Measurements from ENCODE around the gene BCAR3. TPM values are rescaled to one million over a fixed set of nuclear protein-coding genes. Genes with fewer than 3 reads are reported as not detected.
"Not testable (repeated sequence)": the region's sequence is repeated elsewhere in the genome, so short reads cannot be mapped to it uniquely, and the experiment has no call there.

Gene BCAR3
- total RNA-seq, 2 experiments from 2014 or later: 0.71 to 0.91 TPM

GRCh38 chr1:93700532-93701469 is 19.2 kb upstream of the BCAR3 start:
- peaks cover 2% of the 10 kb centered on the region for H3K4me1 Mint-ChIP-seq
- no peaks in the 10 kb centered on the region for H3K9me3 Mint-ChIP-seq
- no peak overlapping the region for H3K27ac Mint-ChIP-seq
- DNase-seq (no peak), ATAC-seq (ENCODE audit: low read depth) (no peak)
- H3K4me3 Mint-ChIP-seq: no peak overlapping the region
- POLR2A ChIA-PET: no interaction called here
- peaks cover 5% of the 10 kb centered on the region for H3K27me3 Mint-ChIP-seq
- H3K36me3 Mint-ChIP-seq: no peaks in the 10 kb centered on the region

DNA sequence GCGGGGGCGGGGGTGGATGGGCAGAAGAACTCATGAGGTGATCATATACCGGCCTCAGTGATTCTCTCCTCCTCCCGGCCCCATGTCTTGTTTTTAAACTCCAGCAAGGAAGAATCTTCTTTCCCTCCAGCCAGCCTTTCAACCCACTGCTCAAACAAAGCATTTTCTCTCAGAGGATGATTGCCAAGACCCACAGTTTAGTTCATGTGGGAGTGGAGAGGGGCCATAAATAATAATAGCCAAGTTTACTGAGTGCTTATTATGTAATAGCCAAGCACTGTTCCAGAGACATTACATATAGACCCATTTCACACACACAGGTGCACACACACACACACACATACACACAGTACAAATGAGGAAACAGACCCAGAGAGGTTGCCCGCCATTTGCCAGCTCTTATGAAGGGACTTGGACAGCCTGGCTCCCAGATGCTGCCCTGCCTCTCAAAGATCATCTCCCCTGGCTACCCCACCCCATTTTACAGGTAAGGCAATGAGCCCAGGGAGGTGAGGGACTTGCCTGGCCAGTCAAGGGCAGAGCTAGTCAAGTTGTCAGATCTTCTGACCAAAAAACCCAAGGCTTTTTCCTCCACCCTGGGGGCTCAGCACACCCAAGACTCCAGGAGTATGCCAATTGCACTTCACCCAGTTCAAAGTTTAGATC is 18.0 kb upstream of the BCAR3 start:
- H3K36me3 Mint-ChIP-seq: no peaks in the 10 kb centered on the region
- POLR2A ChIA-PET: no interaction called here

GRCh38 chr1:93699049-93699384 is 17.4 kb upstream of the BCAR3 start:
- POLR2A ChIA-PET: no interaction called here
- H3K9me3 Mint-ChIP-seq: no peaks in the 10 kb centered on the region
- DNase-seq: no peak
- no peak overlapping the region for H3K4me3 Mint-ChIP-seq
- peaks cover 2% of the 10 kb centered on the region for H3K4me1 Mint-ChIP-seq
- H3K27ac Mint-ChIP-seq: no peak overlapping the region
- peaks cover 5% of the 10 kb centered on the region for H3K27me3 Mint-ChIP-seq
- no peaks in the 10 kb centered on the region for H3K36me3 Mint-ChIP-seq
- no peak for ATAC-seq (ENCODE audit: low read depth)

More for the DNA sequence above, 18.0 kb upstream of the BCAR3 start:
- no peak for ATAC-seq (ENCODE audit: low read depth)
- Mint-ChIP-seq H3K27ac (no peak overlapping the region), H3K27me3 (peaks cover 5% of the 10 kb centered on the region), H3K9me3 (no peaks in the 10 kb centered on the region), H3K4me3 (no peak overlapping the region), H3K4me1 (peaks cover 2% of the 10 kb centered on the region)
- DNase-seq: no peak

DNA sequence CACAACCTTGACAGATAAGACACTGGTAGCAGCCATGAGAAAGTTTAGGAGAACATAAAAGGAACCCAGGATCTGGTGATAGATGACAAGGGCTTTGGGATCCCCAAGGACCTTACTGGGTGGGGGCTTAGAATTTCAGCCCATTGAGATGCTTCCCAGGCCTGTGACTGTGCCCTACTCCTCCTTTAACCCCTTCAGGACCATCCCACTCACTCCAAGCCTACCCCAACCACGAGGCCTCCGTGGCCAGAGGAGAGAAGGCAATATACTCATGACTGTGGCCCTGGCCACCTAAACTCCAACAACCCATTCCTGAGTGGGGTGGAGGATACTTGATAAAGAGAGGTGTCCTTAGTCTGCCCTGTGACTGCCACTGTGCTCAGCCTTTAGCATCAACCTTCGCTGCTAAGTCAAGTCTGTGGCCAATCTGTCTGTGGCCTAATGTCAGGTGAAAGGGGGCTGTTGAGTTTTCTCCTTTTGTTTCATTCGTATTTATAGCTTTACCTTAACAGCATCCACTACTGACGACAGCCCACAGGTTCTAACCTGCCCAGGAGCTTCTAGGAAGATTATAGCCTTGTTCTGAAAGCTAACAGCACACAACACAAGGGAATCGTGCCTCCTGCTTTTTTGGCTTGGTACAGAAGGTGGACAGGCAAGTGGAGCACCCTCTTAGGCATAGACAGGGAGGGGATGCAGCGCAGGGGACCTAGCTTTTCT is 16.9 kb upstream of the BCAR3 start:
- no peak overlapping the region for H3K4me3 Mint-ChIP-seq
- H3K27ac Mint-ChIP-seq: no peak overlapping the region
- ATAC-seq (ENCODE audit: low read depth) (no peak), DNase-seq (no peak)
- no peaks in the 10 kb centered on the region for H3K36me3 Mint-ChIP-seq
- POLR2A ChIA-PET: no interaction called here
- H3K27me3 Mint-ChIP-seq: peaks cover 5% of the 10 kb centered on the region
- H3K4me1 Mint-ChIP-seq: peaks cover 6% of the 10 kb centered on the region
- H3K9me3 Mint-ChIP-seq: no peaks in the 10 kb centered on the region

- H3K36me3 Mint-ChIP-seq; ATAC-seq (ENCODE audit: low read depth); H3K27me3 Mint-ChIP-seq; H3K9me3 Mint-ChIP-seq; POLR2A ChIA-PET; DNase-seq; H3K4me3 Mint-ChIP-seq; H3K27ac Mint-ChIP-seq: not testable (repeated sequence)
- H3K4me1 Mint-ChIP-seq: peaks cover 12% of the 10 kb centered on the region
Measured at GRCh38 chr1:93697566-93697965, 15.9 kb upstream of the BCAR3 start.

DNA sequence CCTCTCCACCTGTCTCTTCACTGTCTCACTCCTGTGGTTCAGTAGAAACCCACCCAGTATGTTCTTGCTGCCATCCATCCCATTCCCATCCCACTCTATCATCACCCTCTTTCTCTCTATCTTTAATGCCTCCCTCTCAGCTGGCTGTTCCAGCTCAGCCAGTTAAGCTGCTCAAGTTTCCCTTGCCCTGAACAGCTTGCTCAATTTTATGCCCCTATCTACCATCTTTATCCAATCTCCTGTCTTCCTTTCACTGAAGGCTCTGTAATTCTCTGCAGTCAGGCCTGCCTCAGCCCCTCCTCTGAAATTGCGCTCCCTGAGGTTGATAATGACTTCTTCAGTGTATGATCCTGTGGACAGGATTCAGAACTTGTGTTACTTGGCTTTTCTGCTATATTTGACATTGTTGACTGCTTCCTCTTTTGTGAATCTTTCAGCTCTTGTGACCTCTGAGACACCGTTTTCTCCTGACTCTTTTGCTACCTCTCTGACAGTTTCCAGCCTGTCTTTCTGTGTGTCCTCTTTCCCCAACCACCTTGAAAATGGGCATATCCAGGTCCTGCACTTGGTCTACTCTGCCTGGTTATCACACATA is 13.9 kb upstream of the BCAR3 start:
- no peak for ATAC-seq (ENCODE audit: low read depth)
- Mint-ChIP-seq H3K9me3 (no peaks in the 10 kb centered on the region), H3K36me3 (no peaks in the 10 kb centered on the region), H3K27ac (no peak overlapping the region), H3K27me3 (peaks cover 5% of the 10 kb centered on the region), H3K4me3 (no peak overlapping the region), H3K4me1 (peaks cover 10% of the 10 kb centered on the region)
- POLR2A ChIA-PET: no interaction called here
- DNase-seq: no peak

GRCh38 chr1:93694819-93695218 is 13.2 kb upstream of the BCAR3 start:
- POLR2A ChIA-PET: no interaction called here
- DNase-seq: no peak

GRCh38 chr1:93694039-93694438 is 12.4 kb upstream of the BCAR3 start:
- no peaks in the 10 kb centered on the region for H3K9me3 Mint-ChIP-seq
- peaks cover 10% of the 10 kb centered on the region for H3K4me1 Mint-ChIP-seq
- no peak for DNase-seq
- ATAC-seq (ENCODE audit: low read depth): no peak
- no peak overlapping the region for H3K27ac Mint-ChIP-seq
- POLR2A ChIA-PET: no interaction called here
- peaks cover 3% of the 10 kb centered on the region for H3K27me3 Mint-ChIP-seq
- no peaks in the 10 kb centered on the region for H3K36me3 Mint-ChIP-seq
- no peak overlapping the region for H3K4me3 Mint-ChIP-seq

More at GRCh38 chr1:93694819-93695218, 13.2 kb upstream of the BCAR3 start:
- peaks cover 10% of the 10 kb centered on the region for H3K4me1 Mint-ChIP-seq
- H3K36me3 Mint-ChIP-seq: no peaks in the 10 kb centered on the region
- H3K27me3 Mint-ChIP-seq: peaks cover 5% of the 10 kb centered on the region
- no peak overlapping the region for H3K4me3 Mint-ChIP-seq
- H3K27ac Mint-ChIP-seq: no peak overlapping the region
- no peaks in the 10 kb centered on the region for H3K9me3 Mint-ChIP-seq
- ATAC-seq (ENCODE audit: low read depth): no peak

- POLR2A ChIA-PET: no interaction called here
- DNase-seq (peak; percentile 37), ATAC-seq (ENCODE audit: low read depth) (peak; percentile 95)
- Mint-ChIP-seq H3K27me3 (peaks cover 7% of the 10 kb centered on the region), H3K36me3 (no peaks in the 10 kb centered on the region), H3K9me3 (no peaks in the 10 kb centered on the region), H3K4me3 (no peak overlapping the region), H3K27ac (peak overlapping the region; percentile 58), H3K4me1 (peaks cover 10% of the 10 kb centered on the region)
Measured at GRCh38 chr1:93692983-93693591, 11.4 kb upstream of the BCAR3 start.

- Mint-ChIP-seq H3K4me1 (peaks cover 10% of the 10 kb centered on the region), H3K9me3 (no peaks in the 10 kb centered on the region), H3K4me3 (no peak overlapping the region), H3K27ac (no peak overlapping the region), H3K27me3 (peaks cover 9% of the 10 kb centered on the region), H3K36me3 (no peaks in the 10 kb centered on the region)
- no peak for ATAC-seq (ENCODE audit: low read depth)
- POLR2A ChIA-PET: no interaction called here
- no peak for DNase-seq
Measured at GRCh38 chr1:93692451-93692861, 10.8 kb upstream of the BCAR3 start.

- POLR2A ChIA-PET: no interaction called here
- no peak for DNase-seq
- peaks cover 9% of the 10 kb centered on the region for H3K27me3 Mint-ChIP-seq
- no peak for ATAC-seq (ENCODE audit: low read depth)
- H3K9me3 Mint-ChIP-seq: no peaks in the 10 kb centered on the region
- no peak overlapping the region for H3K4me3 Mint-ChIP-seq
- peaks cover 10% of the 10 kb centered on the region for H3K4me1 Mint-ChIP-seq
- H3K36me3 Mint-ChIP-seq: no peaks in the 10 kb centered on the region
- H3K27ac Mint-ChIP-seq: no peak overlapping the region
Measured at GRCh38 chr1:93692026-93692425, 10.4 kb upstream of the BCAR3 start.

GRCh38 chr1:93690921-93691789 is 9.5 kb upstream of the BCAR3 start:
- Mint-ChIP-seq H3K27me3 (peaks cover 16% of the 10 kb centered on the region), H3K4me3 (no peak overlapping the region), H3K4me1 (peaks cover 10% of the 10 kb centered on the region), H3K27ac (no peak overlapping the region), H3K9me3 (no peaks in the 10 kb centered on the region), H3K36me3 (no peaks in the 10 kb centered on the region)
- POLR2A ChIA-PET: no interaction called here
- ATAC-seq (ENCODE audit: low read depth) (no peak), DNase-seq (no peak)
